SU-DHL-6 (cell line): Measurements from ENCODE around the gene VWCE.

Experiments
- H2AFZ ChIP-seq: fragments of 200-600 bp; sonication (generic); 2 replicates; pipeline ENCODE4 v1.6.1; 2014; ENCODE audit warnings: low read depth, mild to moderate bottlenecking, moderate library complexity, mixed read lengths, antibody characterized with exemption, low read length; ENCODE audit not compliant: severe bottlenecking
- H3F3A ChIP-seq: fragments of 200-600 bp; shearing (Covaris generic); 2 replicates; pipeline ENCODE4 v1.6.0; 2016; ENCODE audit warnings: antibody characterized with exemption, mild to moderate bottlenecking; ENCODE audit not compliant: insufficient read depth
- H3K27ac ChIP-seq: fragments of 200-600 bp; sonication (generic); 2 replicates; pipeline ENCODE4 v1.5.1; 2016; ENCODE audit warnings: low read depth, mild to moderate bottlenecking, low read length, moderate library complexity, mixed read lengths
- H3K27me3 ChIP-seq: fragments of 200-600 bp; sonication (generic), shearing (Covaris generic); 2 replicates; pipeline ENCODE4 v1.6.0; 2014; ENCODE audit warnings: mild to moderate bottlenecking, low read length
- H3K36me3 ChIP-seq: fragments of 200-600 bp; sonication (generic); 2 replicates; pipeline ENCODE4 v1.6.1; 2014; ENCODE audit warnings: mild to moderate bottlenecking, low read length, mixed read lengths
- H3K4me2 ChIP-seq: fragments of 300-600, 200-600 bp; shearing (Covaris generic), sonication (generic); 2 replicates; pipeline ENCODE4 v1.6.0; 2014; ENCODE audit warnings: low read length, low read depth, mild to moderate bottlenecking; ENCODE audit not compliant: poor library complexity, severe bottlenecking
- H3K4me3 ChIP-seq: fragments of 200-600 bp; sonication (generic); 2 replicates; pipeline ENCODE4 v1.5.1; 2014; ENCODE audit warnings: antibody characterized with exemption, low read length, mild to moderate bottlenecking, mixed read lengths; ENCODE audit not compliant: insufficient read depth, poor library complexity, severe bottlenecking
- H3K79me2 ChIP-seq: fragments of 200-600 bp; sonication (generic); 2 replicates; pipeline ENCODE4 v1.6.1; 2014; ENCODE audit warnings: mild to moderate bottlenecking, low read length, moderate library complexity; ENCODE audit not compliant: insufficient read depth
- H3K9ac ChIP-seq: fragments of 200-600 bp; sonication (generic); 2 replicates; pipeline ENCODE4 v1.7.0; 2014; ENCODE audit warnings: mild to moderate bottlenecking, low read length
- H3K9me2 ChIP-seq: fragments of 200-600 bp; sonication (generic); replicated peaks from 2 replicates; pipeline ENCODE4 v1.6.1; 2014; ENCODE audit warnings: low read length; ENCODE audit not compliant: insufficient read depth
- H3K9me3 ChIP-seq: fragments of 200-600 bp; sonication (generic); 2 replicates; pipeline ENCODE4 v1.6.1; 2014; ENCODE audit warnings: low read length, mixed read lengths; ENCODE audit not compliant: insufficient read depth
- H4K20me1 ChIP-seq: fragments of 200-600 bp; sonication (generic); 2 replicates; pipeline ENCODE4 v1.6.1; 2014; ENCODE audit warnings: low read depth, mild to moderate bottlenecking, antibody characterized with exemption, low read length, moderate library complexity, mixed read lengths
- CTCF ChIP-seq: fragments of 200-600 bp; sonication (generic); IDR thresholded peaks from one replicate; pipeline ENCODE4 v1.5.1; 2017; ENCODE audit warnings: antibody characterized with exemption, mild to moderate bottlenecking, low read length, moderate library complexity; ENCODE audit not compliant: insufficient read depth, poor library complexity, severe bottlenecking
- EZH2phosphoT487 ChIP-seq: fragments of 200-600 bp; sonication (generic), shearing (Covaris generic); conservative IDR thresholded peaks from 2 replicates; pipeline ENCODE4 v1.6.1; 2018; ENCODE audit warnings: mild to moderate bottlenecking, antibody characterized with exemption, low read length, moderate library complexity, mixed read lengths

VWCE gene

GRCh38 chr11:61287338-61287977, 7.7 kb downstream of the VWCE start:
- Histone ChIP-seq H3K9me2 (no peaks in the 10 kb centered on the region), H3F3A (0 out of 2 replicates have a peak, but pooled peaks cover 2% of the 10 kb centered on the region), H4K20me1 (no peaks in the 10 kb centered on the region), H3K27ac (no peak overlapping the region), H3K4me2 (no peak overlapping the region), H3K4me3 (no peak overlapping the region), H2AFZ (no peak overlapping the region), H3K79me2 (peaks cover 23% of the 10 kb centered on the region), H3K9ac (no peak overlapping the region), H3K9me3 (no peaks in the 10 kb centered on the region), H3K36me3 (no peaks in the 10 kb centered on the region), H3K27me3 (no peaks in the 10 kb centered on the region)
- TF ChIP-seq EZH2phosphoT487: no peak
- no peak for TF ChIP-seq CTCF

GRCh38 chr11:61283613-61284012, 11.5 kb downstream of the VWCE start:
- Histone ChIP-seq H3K27ac (no peak overlapping the region), H3K79me2 (no peaks in the 10 kb centered on the region), H3K9ac (no peak overlapping the region), H3K9me3 (no peaks in the 10 kb centered on the region), H3K9me2 (no peaks in the 10 kb centered on the region), H2AFZ (no peak overlapping the region), H3K4me2 (no peak overlapping the region), H3F3A (0 out of 2 replicates have a peak, but pooled peaks cover 2% of the 10 kb centered on the region), H3K4me3 (no peak overlapping the region), H3K36me3 (0 out of 2 replicates have a peak, but pooled peaks cover 2% of the 10 kb centered on the region), H3K27me3 (no peaks in the 10 kb centered on the region), H4K20me1 (no peaks in the 10 kb centered on the region)
- TF ChIP-seq EZH2phosphoT487: no peak
- no peak for TF ChIP-seq CTCF

GRCh38 chr11:61281581-61282250, 13.4 kb downstream of the VWCE start:
- H3K9ac ChIP-seq: no peak overlapping the region
- H3K4me3 ChIP-seq: no peak overlapping the region
- H3K27me3 ChIP-seq: no peaks in the 10 kb centered on the region
- no peaks in the 10 kb centered on the region for H3K9me2 ChIP-seq
- no peaks in the 10 kb centered on the region for H3K9me3 ChIP-seq
- TF ChIP-seq CTCF (no peak), EZH2phosphoT487 (no peak)
- H3K79me2 ChIP-seq: no peaks in the 10 kb centered on the region
- no peaks in the 10 kb centered on the region for H4K20me1 ChIP-seq
- no peak overlapping the region for H3K27ac ChIP-seq
- 0 out of 2 replicates have a peak, but pooled peaks cover 2% of the 10 kb centered on the region for H3K36me3 ChIP-seq
- no peak overlapping the region for H3K4me2 ChIP-seq
- 0 out of 2 replicates have a peak, but pooled peaks cover 2% of the 10 kb centered on the region for H3F3A ChIP-seq
- H2AFZ ChIP-seq: no peak overlapping the region
